CD4-positive, alpha-beta T cell (primary cell): ENCODE measurements around the gene FN1. TPM values are rescaled to one million over a fixed set of nuclear protein-coding genes. Genes with fewer than 3 reads are reported as not detected.
"Not testable (repeated sequence)": the region's sequence is repeated elsewhere in the genome, so short reads cannot be mapped to it uniquely, and the experiment has no call there.

Experiments used
- ATAC-seq: fragments of 200-7000 bp; cut with Tn5 transposase; one replicate; pipeline ENCODE4 v1.10.0; 2022; ENCODE audit warnings: mild to moderate bottlenecking; ENCODE audit not compliant: poor library complexity
- CTCF ChIA-PET: fragments of 350-600 bp; sonication (Branson Sonifier 250); formaldehyde crosslinking; loops from one replicate; lab custom pipeline; 2021; ENCODE audit warnings: antibody characterized with exemption, inconsistent platforms; lab: Charles Lee
- POLR2A ChIA-PET: fragments of 350-600 bp; sonication (Branson Sonifier 250); formaldehyde crosslinking; loops from one replicate; lab custom pipeline; 2021; ENCODE audit warnings: antibody characterized with exemption, inconsistent platforms; lab: Charles Lee
- DNase-seq, 14 experiments: peaks; one replicate each; pipeline ENCODE4 v3.0.0-alpha.2; 2013 to 2020; ENCODE audit warnings: mixed read lengths in 2 of 14
- H3K27ac ChIP-seq, 2 donors: one replicate each; pipeline versions ENCODE4 v1.5.1 to v1.7.0; 2013; ENCODE audit warnings: low read length in 2 of 2, low read depth in 1 of 2, mild to moderate bottlenecking in 1 of 2
- H3K27me3 ChIP-seq, 2 experiments: 1 replicate in 1 of 2; 2 replicates in 1 of 2; pipeline versions ENCODE4 v1.6.1 to v1.7.0; 2013; ENCODE audit warnings: low read length in 2 of 2, control low read depth in 1 of 2, mild to moderate bottlenecking in 1 of 2, moderate library complexity in 1 of 2; ENCODE audit not compliant: insufficient read depth in 2 of 2, control insufficient read depth in 1 of 2
- H3K36me3 ChIP-seq: one replicate; pipeline ENCODE4 v1.6.1; 2013; ENCODE audit warnings: low read length, control low read depth; ENCODE audit not compliant: insufficient read depth
- H3K4me1 ChIP-seq: one replicate; pipeline ENCODE4 v1.6.1; 2013; ENCODE audit warnings: low read length, control low read depth; ENCODE audit not compliant: insufficient read depth
- H3K4me3 ChIP-seq: one replicate; pipeline ENCODE4 v1.5.1; 2013; ENCODE audit warnings: mild to moderate bottlenecking, low read length, moderate library complexity
- H3K9me3 ChIP-seq, 2 experiments: 1 replicate in 1 of 2; 2 replicates in 1 of 2; pipeline versions ENCODE4 v1.6.1 to v1.7.0; 2013; ENCODE audit warnings: low read length in 2 of 2, mild to moderate bottlenecking in 2 of 2, control low read depth in 1 of 2, moderate library complexity in 1 of 2; ENCODE audit not compliant: control insufficient read depth in 1 of 2, insufficient read depth in 1 of 2
- H3K27ac Mint-ChIP-seq: one replicate; pipeline ENCODE4 v1.8.0; 2020; ENCODE audit warnings: mixed read lengths
- H3K27me3 Mint-ChIP-seq: one replicate; pipeline ENCODE4 v1.8.0; 2021; ENCODE audit warnings: mixed read lengths
- H3K36me3 Mint-ChIP-seq: one replicate; pipeline ENCODE4 v1.8.0; 2021; ENCODE audit warnings: low read depth, mixed read lengths
- H3K4me1 Mint-ChIP-seq: one replicate; pipeline ENCODE4 v1.8.0; 2021; ENCODE audit warnings: low read depth, mixed read lengths
- H3K4me3 Mint-ChIP-seq: one replicate; pipeline ENCODE4 v1.8.0; 2020; ENCODE audit warnings: mild to moderate bottlenecking, mixed read lengths
- H3K9me3 Mint-ChIP-seq: one replicate; pipeline ENCODE4 v1.8.0; 2020; ENCODE audit warnings: mixed read lengths
- CTCF ChIP-seq: fragments of 200-600 bp; IDR thresholded peaks from one replicate; pipeline ENCODE4 v1.8.0; 2022; ENCODE audit warnings: antibody characterized with exemption, mild to moderate bottlenecking
- intact Hi-C, 2 experiments: fragments of 100-400 bp; cut with DNase I in 1 of 2; cut with micrococcal nuclease in 1 of 2; formaldehyde crosslinking; loops; one replicate each; pipeline versions ENCODE4 v1.15.1 to v1.9.0; 2023 to 2025; cut with DNase I, micrococcal nuclease
- total RNA-seq, 174 experiments: library from RNA in 2 of 174; stranded (reverse) in 2 of 174; gene quantifications; one replicate each; pipeline ENCODE4 v1.2.3 and lab custom pipeline; 2021 to 2026

Gene FN1
- total RNA-seq, 2 experiments from 2014 or later = 0.41 to 0.61 TPM

GRCh38 chr2:215413484-215413777 is 22.4 kb downstream of the FN1 start:
- Histone ChIP-seq H3K4me1 (no peaks in the 10 kb centered on the region), H3K27ac (no peak overlapping the region), H3K36me3 (no peaks in the 10 kb centered on the region), H3K9me3 (no peaks in the 10 kb centered on the region), H3K27me3 (peaks cover 5 to 20% of the 10 kb centered on the region in 2 experiments), H3K4me3 (no peak overlapping the region)
- POLR2A ChIA-PET = no interaction called here
- intact Hi-C loops = no loop called here
- no peak for TF ChIP-seq CTCF
- peaks cover 36% of the 10 kb centered on the region for H3K27me3 Mint-ChIP-seq
- no peaks in the 10 kb centered on the region for H3K9me3 Mint-ChIP-seq
- DNase-seq = no peak
- no peak overlapping the region for H3K27ac Mint-ChIP-seq
- CTCF ChIA-PET = interaction anchor here (1.5 kb wide), 1 partner anchor 9 kb away, joined by 3 read pairs; no protein-coding TSS in a partner anchor
- ATAC-seq = no peak
- H3K4me3 Mint-ChIP-seq = no peak overlapping the region
- H3K36me3 Mint-ChIP-seq = no peaks in the 10 kb centered on the region
- H3K4me1 Mint-ChIP-seq = no peaks in the 10 kb centered on the region

GRCh38 chr2:215411941-215412743 is 23.7 kb downstream of the FN1 start:
- POLR2A ChIA-PET = no interaction called here
- TF ChIP-seq CTCF = no peak
- H3K4me1 Mint-ChIP-seq = no peaks in the 10 kb centered on the region

GRCh38 chr2:215410932-215411285 is 25.0 kb downstream of the FN1 start:
- no peaks in the 10 kb centered on the region for H3K36me3 Mint-ChIP-seq

More at GRCh38 chr2:215411941-215412743, 23.7 kb downstream of the FN1 start:
- ATAC-seq (no peak), DNase-seq (no peak)
- H3K27me3 ChIP-seq = peaks cover 9 to 16% of the 10 kb centered on the region in 2 experiments
- H3K36me3 Mint-ChIP-seq = no peaks in the 10 kb centered on the region
- peaks cover 34% of the 10 kb centered on the region for H3K27me3 Mint-ChIP-seq
- intact Hi-C loops = no loop called here
- no peak overlapping the region for H3K4me3 Mint-ChIP-seq
- no peaks in the 10 kb centered on the region for H3K36me3 ChIP-seq
- no peaks in the 10 kb centered on the region for H3K9me3 ChIP-seq
- no peak overlapping the region for H3K4me3 ChIP-seq
- H3K27ac Mint-ChIP-seq = no peak overlapping the region
- no peak overlapping the region for H3K27ac ChIP-seq
- H3K4me1 ChIP-seq = no peaks in the 10 kb centered on the region
- CTCF ChIA-PET = no interaction called here
- H3K9me3 Mint-ChIP-seq = no peaks in the 10 kb centered on the region

GRCh38 chr2:215410181-215410931 is 25.5 kb downstream of the FN1 start:
- H3K36me3 Mint-ChIP-seq, CTCF ChIA-PET, ATAC-seq, intact Hi-C loops, DNase-seq, H3K9me3 ChIP-seq, H3K27ac Mint-ChIP-seq, H3K4me3 Mint-ChIP-seq, POLR2A ChIA-PET, H3K4me1 ChIP-seq, H3K27ac ChIP-seq, H3K9me3 Mint-ChIP-seq, H3K36me3 ChIP-seq, H3K4me3 ChIP-seq, H3K4me1 Mint-ChIP-seq: not testable (repeated sequence)
- peaks cover 30% of the 10 kb centered on the region for H3K27me3 Mint-ChIP-seq
- peaks cover 9 to 16% of the 10 kb centered on the region in 2 experiments for H3K27me3 ChIP-seq

More at GRCh38 chr2:215410932-215411285, 25.0 kb downstream of the FN1 start:
- H3K9me3 Mint-ChIP-seq = no peaks in the 10 kb centered on the region
- Histone ChIP-seq H3K36me3 (no peaks in the 10 kb centered on the region), H3K4me3 (no peak overlapping the region), H3K4me1 (no peaks in the 10 kb centered on the region), H3K9me3 (no peaks in the 10 kb centered on the region), H3K27ac (no peak overlapping the region), H3K27me3 (peaks cover 9 to 16% of the 10 kb centered on the region in 2 experiments)
- CTCF ChIA-PET = no interaction called here
- ATAC-seq (no peak), DNase-seq (no peak)
- no peaks in the 10 kb centered on the region for H3K4me1 Mint-ChIP-seq
- intact Hi-C loops = no loop called here
- H3K27me3 Mint-ChIP-seq = peaks cover 30% of the 10 kb centered on the region
- POLR2A ChIA-PET = no interaction called here
- no peak overlapping the region for H3K4me3 Mint-ChIP-seq
- H3K27ac Mint-ChIP-seq = no peak overlapping the region
- TF ChIP-seq CTCF = no peak
